Tibial nerve (tissue), 3 donors: Measurements from ENCODE around the gene RPL13.

Experiments
- EP300 ChIP-seq, 2 donors: sonication (generic); formaldehyde crosslinking; IDR thresholded peaks; one replicate each; pipeline ENCODE4 v1.6.1; 2017; ENCODE audit warnings: antibody characterized with exemption in 2 of 2, mild to moderate bottlenecking in 1 of 2
- POLR2A ChIP-seq, 2 donors: fragments of 450-650 bp; IDR thresholded peaks; one replicate each; pipeline ENCODE4 v1.6.1; 2017; ENCODE audit warnings: antibody characterized with exemption in 2 of 2, mild to moderate bottlenecking in 2 of 2, moderate library complexity in 2 of 2

GRCh38 chr16:89586853-89587252 lies 26.4 kb downstream of the RPL13 start:
- TF ChIP-seq EP300 (IDR thresholded peaks at IDR 0.05) (no peak), POLR2A (IDR thresholded peaks at IDR 0.05) (no peak)
